Hypothalamus (tissue), 51 donors: ENCODE measurements around the gene GABBR2.

ENCODE experiments used
- DNase-seq, 51 donors: peaks; one replicate each; lab custom pipeline; 2025; lab: John Stamatoyannopoulos, UW

Gene GABBR2

GRCh38 chr9:98255061-98255577 is 453.6 kb downstream of the GABBR2 start:
- peak in 11 of 51 donors; percentile 12 to 58 (median 45) for DNase-seq

GRCh38 chr9:98254228-98255060 is 454.3 kb downstream of the GABBR2 start:
- DNase-seq: no peak

- DNase-seq: no peak
Measured at GRCh38 chr9:98253565-98253964, 455.2 kb downstream of the GABBR2 start.

GRCh38 chr9:98251551-98251950 is 457.2 kb downstream of the GABBR2 start:
- no peak for DNase-seq

- DNase-seq: no peak
Measured at GRCh38 chr9:98249771-98250170, 459.0 kb downstream of the GABBR2 start.

GRCh38 chr9:98248737-98249474 is 459.8 kb downstream of the GABBR2 start:
- DNase-seq: peak in 2 of 51 donors; percentile 10 to 23

- DNase-seq: no peak
Measured at GRCh38 chr9:98247831-98248657, 460.7 kb downstream of the GABBR2 start.

- no peak for DNase-seq
Measured at GRCh38 chr9:98242426-98242825, 466.3 kb downstream of the GABBR2 start.

- no peak for DNase-seq
Measured at GRCh38 chr9:98241357-98242300, 467.1 kb downstream of the GABBR2 start.

GRCh38 chr9:98240475-98240874 is 468.3 kb downstream of the GABBR2 start:
- DNase-seq: no peak
